ENCODE measurements around the gene ROR1. TPM values are rescaled to one million over a fixed set of nuclear protein-coding genes. Genes with fewer than 3 reads are reported as not detected.

ROR1 gene
- total and polyA plus RNA-seq, 2 of the 4 experiments (the other 2 are of a cell fraction): 4.4 to 10.0 TPM

DNA sequence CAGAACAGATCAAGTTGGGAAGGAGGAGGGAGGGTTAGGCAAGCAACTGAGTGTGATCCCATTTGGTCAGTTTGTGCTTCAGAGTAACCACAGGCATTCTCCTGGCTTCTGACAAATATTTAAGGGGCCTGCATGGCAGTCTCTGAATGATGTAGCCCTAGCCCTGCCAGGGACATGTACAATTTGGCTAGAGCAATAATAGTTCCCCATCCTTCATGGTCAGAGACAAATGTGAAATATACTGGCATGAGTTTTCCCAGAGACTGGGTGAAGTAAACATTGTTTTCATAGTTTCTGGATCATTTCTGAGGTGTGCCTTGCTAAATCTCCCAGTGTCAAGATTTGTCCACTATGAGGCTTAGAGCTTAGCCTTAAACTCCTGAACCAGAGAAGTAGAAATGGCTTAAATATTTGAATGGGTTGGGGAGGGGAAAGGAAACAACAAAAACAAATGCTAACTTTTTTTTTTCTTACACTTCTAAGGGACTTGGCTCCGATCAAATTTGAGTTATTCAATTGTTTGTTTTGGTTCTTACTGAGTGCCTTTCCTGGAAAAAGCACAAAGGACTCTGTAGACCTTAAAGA lies 387.6 kb downstream of the ROR1 start:
- Histone ChIP-seq H2AFZ (replicated peaks; ENCODE audit: low read length, poor library complexity) (no peak overlapping the region), H3K4me2 (ENCODE audit: low read depth, low read length) (no peak overlapping the region), H2BK5ac (ENCODE audit: low read depth, low read length, poor library complexity, severe bottlenecking) (no peak overlapping the region), H2AK5ac (ENCODE audit: low read depth, low read length) (no peak overlapping the region), H3K79me1 (ENCODE audit: low read depth in 1 of 2, low read length in 2 of 2) (no peaks in the 10 kb centered on the region), H2AK9ac (replicated peaks; ENCODE audit: low read depth, low read length, poor library complexity) (no peak overlapping the region), H3K4me3 (ENCODE audit: insufficient read depth, low read depth, low read length) (no peak overlapping the region), H3K36me3 (ENCODE audit: control insufficient read depth, insufficient read depth, low read length) (peaks cover 2% of the 10 kb centered on the region; the same call in 1 of the 2 replicates), H3K4me1 (ENCODE audit: control insufficient read depth, insufficient read depth, low read length) (peaks cover 2% of the 10 kb centered on the region), H3K27ac (ENCODE audit: insufficient read depth, low read length) (no peak overlapping the region), H3K9me3 (ENCODE audit: control insufficient read depth, insufficient read depth, low read length) (no peaks in the 10 kb centered on the region), H3K14ac (replicated peaks; ENCODE audit: low read depth, low read length) (no peak overlapping the region), H4K91ac (ENCODE audit: insufficient read depth, low read depth, low read length) (no peak overlapping the region), H2BK20ac (ENCODE audit: low read depth, low read length) (no peak overlapping the region), H3K18ac (ENCODE audit: low read depth, low read length) (no peak overlapping the region), H4K5ac (ENCODE audit: low read depth, low read length) (no peak overlapping the region), H2BK120ac (ENCODE audit: low read depth, low read length) (no peak overlapping the region), H3K4ac (ENCODE audit: low read depth, low read length) (no peak overlapping the region), H2BK15ac (ENCODE audit: low read depth, low read length) (no peak overlapping the region), H3K27me3 (ENCODE audit: control insufficient read depth, insufficient read depth, low read length) (no peaks in the 10 kb centered on the region), H3K9ac (ENCODE audit: low read depth, low read length) (no peak overlapping the region), H3K9me1 (ENCODE audit: insufficient read depth, low read length) (no peaks in the 10 kb centered on the region; the same call in 1 of the 2 replicates), H3K23ac (ENCODE audit: low read depth, low read length) (no peak overlapping the region), H3K56ac (ENCODE audit: extremely low read depth, insufficient read depth, low read length) (no peak overlapping the region), H4K20me1 (ENCODE audit: insufficient read depth, low read length) (no peaks in the 10 kb centered on the region), H4K8ac (ENCODE audit: low read depth in 2 of 2, low read length in 2 of 2) (no peak overlapping the region)
- ATAC-seq (ENCODE audit: low read depth) (peak; percentile 92), DNase-seq (peak; percentile 71)
- dilution Hi-C loops (cut with HindIII; ENCODE audit: low sequenced_read_pairs, unreplicated experiment): no loop called here
- intact Hi-C loops (cut with micrococcal nuclease): loop anchor here (5.0 kb wide), 3 partner anchors 384 to 544 kb away; no protein-coding TSS in a partner anchor
- ChIA-PET CTCF (interaction anchor here (0.9 to 2.5 kb wide), 2 partner anchors 24 to 26 kb away, joined by 3 to 7 read pairs; no protein-coding TSS in a partner anchor), POLR2A (ENCODE audit: unreplicated experiment) (no interaction called here)
- in situ Hi-C loops (cut with MboI; ENCODE audit: low sequenced_read_pairs): loop anchor here (5.0 kb wide), 1 partner anchor 81 kb away; no protein-coding TSS in a partner anchor
- WGBS, 2 experiments (ENCODE audit: extremely low coverage in 2 of 2, insufficient read length in 1 of 2): no CpG with 5 or more reads among the region's 1 CpG
- TF ChIP-seq CEBPB (IDR thresholded peaks at IDR 0.05; ENCODE audit: low read depth, low read length) (peak; percentile 71), MAFK (IDR thresholded peaks at IDR 0.05; ENCODE audit: low read depth, low read length) (no peak)
- no TSS peak for BruUV-seq (replicated peaks)
